ENCODE results near the gene KHSRP. TPM values are rescaled to one million over a fixed set of nuclear protein-coding genes. Genes with fewer than 3 reads are reported as not detected.

KHSRP gene, protein sequence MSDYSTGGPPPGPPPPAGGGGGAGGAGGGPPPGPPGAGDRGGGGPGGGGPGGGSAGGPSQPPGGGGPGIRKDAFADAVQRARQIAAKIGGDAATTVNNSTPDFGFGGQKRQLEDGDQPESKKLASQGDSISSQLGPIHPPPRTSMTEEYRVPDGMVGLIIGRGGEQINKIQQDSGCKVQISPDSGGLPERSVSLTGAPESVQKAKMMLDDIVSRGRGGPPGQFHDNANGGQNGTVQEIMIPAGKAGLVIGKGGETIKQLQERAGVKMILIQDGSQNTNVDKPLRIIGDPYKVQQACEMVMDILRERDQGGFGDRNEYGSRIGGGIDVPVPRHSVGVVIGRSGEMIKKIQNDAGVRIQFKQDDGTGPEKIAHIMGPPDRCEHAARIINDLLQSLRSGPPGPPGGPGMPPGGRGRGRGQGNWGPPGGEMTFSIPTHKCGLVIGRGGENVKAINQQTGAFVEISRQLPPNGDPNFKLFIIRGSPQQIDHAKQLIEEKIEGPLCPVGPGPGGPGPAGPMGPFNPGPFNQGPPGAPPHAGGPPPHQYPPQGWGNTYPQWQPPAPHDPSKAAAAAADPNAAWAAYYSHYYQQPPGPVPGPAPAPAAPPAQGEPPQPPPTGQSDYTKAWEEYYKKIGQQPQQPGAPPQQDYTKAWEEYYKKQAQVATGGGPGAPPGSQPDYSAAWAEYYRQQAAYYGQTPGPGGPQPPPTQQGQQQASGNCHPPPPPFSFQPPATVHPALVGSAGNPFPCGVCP
- 100 to 1,000 TPM; 363 to 380 TPM for total RNA-seq

DNA sequence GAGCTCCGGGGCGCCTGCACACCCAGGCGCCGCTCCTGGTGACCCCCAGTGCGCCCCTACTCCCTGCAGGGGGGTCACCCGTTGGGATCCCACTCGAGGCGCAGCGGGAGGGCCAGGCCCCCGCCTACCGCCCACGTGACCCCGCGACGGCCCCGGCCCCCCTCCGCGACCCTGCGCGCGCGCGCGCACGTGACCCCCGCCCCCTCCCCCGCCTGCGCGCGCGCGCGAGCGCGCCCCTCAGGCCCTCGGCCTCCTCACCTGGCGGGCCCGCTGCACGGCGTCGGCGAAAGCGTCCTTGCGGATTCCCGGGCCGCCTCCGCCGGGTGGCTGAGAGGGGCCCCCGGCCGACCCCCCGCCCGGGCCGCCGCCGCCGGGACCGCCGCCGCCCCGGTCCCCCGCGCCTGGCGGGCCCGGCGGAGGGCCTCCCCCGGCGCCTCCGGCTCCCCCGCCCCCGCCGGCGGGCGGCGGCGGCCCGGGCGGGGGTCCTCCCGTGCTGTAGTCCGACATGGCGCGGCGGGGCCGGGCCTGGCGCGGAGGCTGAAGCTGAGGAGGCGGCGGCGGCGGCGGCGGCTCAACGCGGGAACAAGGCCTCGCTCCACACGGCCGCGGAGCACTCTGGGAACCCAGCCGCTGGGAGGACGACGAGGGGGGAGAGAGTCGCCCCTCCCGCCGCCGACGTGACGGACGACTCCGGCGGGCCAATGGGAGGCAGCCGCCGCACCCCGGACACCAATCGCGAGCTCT is at the start of gene KHSRP:
Gene KHSRP, minus strand, starts transcription at position 617 of the 744 bp plus-strand sequence. Its CDS starts 110 bp downstream, at position 507.
- no peaks in the 10 kb centered on the region for H3K27me3 Mint-ChIP-seq
- H3K36me3 Mint-ChIP-seq (ENCODE audit: low read depth) = peaks cover 41% of the 10 kb centered on the region
- H3K4me1 Mint-ChIP-seq = peaks cover 31% of the 10 kb centered on the region
- H3K27ac Mint-ChIP-seq = peak within 1 kb of the TSS; percentile 98
- intact Hi-C loops (cut with DNase I, micrococcal nuclease) = loop anchor here (1.0 to 2.0 kb wide), 2 partner anchors 51 to 80 kb away; no protein-coding TSS in a partner anchor
- CTCF ChIA-PET = interaction anchor here (0.7 to 1.5 kb wide), 4 partner anchors 26 to 439 kb away, joined by 3 to 9 read pairs (median 4); partner anchors contain the start of gene ALKBH7
- peaks cover 3% of the 10 kb centered on the region for H3K9me3 Mint-ChIP-seq (ENCODE audit: low read depth)
- H3K4me3 Mint-ChIP-seq = peak within 1 kb of the TSS; percentile 82
- DNase-seq (peak; percentile 53), ATAC-seq (no peak)
- POLR2A ChIA-PET = interaction anchor here (0.6 to 1.3 kb wide), 9 partner anchors 30 to 753 kb away, joined by 3 to 13 read pairs (median 3); partner anchors contain the start of gene ALKBH7

DNA sequence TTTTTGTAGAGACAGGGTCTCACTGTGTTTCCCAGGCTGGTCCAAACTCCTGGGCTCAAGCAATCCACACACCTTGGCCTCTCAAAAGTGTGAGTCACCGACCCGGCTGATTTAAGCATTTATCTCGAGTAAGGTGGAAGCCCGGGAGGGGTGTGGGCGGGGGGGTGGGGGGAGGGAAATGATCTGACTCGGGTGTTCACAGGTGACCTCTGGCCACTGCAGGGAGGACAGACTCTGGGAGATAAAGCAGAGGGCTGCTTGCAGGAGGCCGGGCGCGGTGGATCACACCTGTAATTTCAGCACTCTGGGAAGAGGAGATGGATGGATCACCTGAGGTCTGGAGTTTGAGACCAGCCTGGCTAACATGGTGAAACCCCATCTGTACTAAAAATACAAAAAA is 49.0 kb upstream of the KHSRP start:
- CTCF ChIA-PET = no interaction called here
- Mint-ChIP-seq H3K27me3 (no peaks in the 10 kb centered on the region), H3K9me3 (ENCODE audit: low read depth) (no peaks in the 10 kb centered on the region), H3K36me3 (ENCODE audit: low read depth) (peaks cover 29% of the 10 kb centered on the region), H3K27ac (no peak overlapping the region), H3K4me3 (no peak overlapping the region), H3K4me1 (peaks cover 3% of the 10 kb centered on the region)
- DNase-seq = no peak
- POLR2A ChIA-PET = no interaction called here
- intact Hi-C loops (cut with DNase I, micrococcal nuclease) = no loop called here
- no peak for ATAC-seq

DNA sequence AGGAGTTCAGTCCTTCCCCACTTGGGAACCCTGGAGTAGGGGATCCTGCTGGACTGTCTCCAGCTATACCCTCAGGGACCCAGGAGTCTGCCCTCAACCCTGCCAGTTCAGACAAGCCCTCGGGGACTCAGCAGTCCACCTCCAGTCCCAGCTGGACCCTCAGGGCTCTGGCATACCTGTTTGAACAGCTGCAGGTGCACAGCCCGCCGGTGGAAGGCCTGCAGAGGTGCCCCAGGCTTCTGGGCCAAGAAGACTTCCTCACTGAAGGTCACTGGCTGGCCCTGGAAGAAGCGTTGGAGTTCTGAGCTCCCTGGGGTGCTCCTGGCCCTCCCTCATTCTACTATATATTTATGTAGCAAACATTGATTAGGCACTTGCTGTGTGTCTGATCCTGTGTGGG is 48.1 kb upstream of the KHSRP start:
- DNase-seq = no peak
- H3K36me3 Mint-ChIP-seq (ENCODE audit: low read depth) = peaks cover 35% of the 10 kb centered on the region
- ChIA-PET CTCF (interaction anchor here (0.6 kb wide), 1 partner anchor 38 kb away, joined by 4 read pairs; no protein-coding TSS in a partner anchor), POLR2A (no interaction called here)
- H3K9me3 Mint-ChIP-seq (ENCODE audit: low read depth) = no peaks in the 10 kb centered on the region
- no peak for ATAC-seq
- intact Hi-C loops (cut with DNase I, micrococcal nuclease) = no loop called here
- H3K27me3 Mint-ChIP-seq = no peaks in the 10 kb centered on the region
- H3K27ac Mint-ChIP-seq = no peak overlapping the region
- peaks cover 3% of the 10 kb centered on the region for H3K4me1 Mint-ChIP-seq
- H3K4me3 Mint-ChIP-seq = no peak overlapping the region

DNA sequence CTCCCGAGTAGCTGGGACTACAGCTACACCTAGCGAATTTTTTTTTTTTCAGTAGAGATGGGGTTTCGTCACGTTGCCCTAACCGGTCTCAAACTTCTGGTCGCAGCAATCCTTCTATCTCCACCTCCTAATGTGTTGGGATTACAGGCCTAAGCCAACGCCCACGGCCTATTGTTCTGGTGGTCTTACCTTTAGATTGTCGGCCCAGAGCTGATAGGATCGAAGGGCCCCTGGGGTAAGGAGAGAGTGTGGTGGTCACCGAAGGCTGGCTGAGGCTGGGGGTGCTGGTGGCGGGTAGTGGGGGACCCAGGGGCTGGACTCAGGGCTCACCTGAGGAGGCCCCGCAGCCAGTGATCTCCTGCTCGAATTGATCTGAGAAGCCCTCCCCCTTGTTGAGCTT is 46.5 kb upstream of the KHSRP start:
- no peaks in the 10 kb centered on the region for H3K27me3 Mint-ChIP-seq
- intact Hi-C loops (cut with DNase I, micrococcal nuclease) = no loop called here
- H3K36me3 Mint-ChIP-seq (ENCODE audit: low read depth) = peaks cover 33% of the 10 kb centered on the region
- H3K4me3 Mint-ChIP-seq = no peak overlapping the region
- POLR2A ChIA-PET = interaction anchor here (0.5 kb wide), 1 partner anchor 107 kb away, joined by 3 read pairs; no protein-coding TSS in a partner anchor
- H3K27ac Mint-ChIP-seq = no peak overlapping the region
- DNase-seq (no peak), ATAC-seq (no peak)
- no peaks in the 10 kb centered on the region for H3K9me3 Mint-ChIP-seq (ENCODE audit: low read depth)
- CTCF ChIA-PET = no interaction called here
- H3K4me1 Mint-ChIP-seq = peaks cover 3% of the 10 kb centered on the region

DNA sequence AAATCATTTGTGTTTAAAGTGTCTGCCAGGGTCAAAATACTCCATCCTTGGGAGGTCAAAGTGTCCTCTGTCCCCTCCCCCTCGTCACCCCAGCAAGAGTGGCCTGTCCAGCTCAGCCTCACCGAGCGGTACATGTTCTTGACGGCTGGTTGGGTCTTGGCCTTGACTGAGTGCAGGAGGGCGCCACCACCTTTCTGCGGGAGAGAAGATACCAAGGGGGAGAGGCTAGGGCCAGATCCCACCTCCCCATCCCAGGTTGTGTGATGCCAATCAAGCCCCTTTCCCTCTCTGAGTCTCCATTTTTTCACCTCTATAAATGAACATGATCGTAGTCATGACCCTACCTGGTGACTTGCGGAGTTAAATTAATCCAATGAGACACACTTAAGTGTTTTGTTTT is 45.6 kb upstream of the KHSRP start:
- Mint-ChIP-seq H3K36me3 (ENCODE audit: low read depth) (peaks cover 29% of the 10 kb centered on the region), H3K9me3 (ENCODE audit: low read depth) (no peaks in the 10 kb centered on the region), H3K27ac (no peak overlapping the region), H3K4me3 (no peak overlapping the region), H3K4me1 (peaks cover 3% of the 10 kb centered on the region), H3K27me3 (no peaks in the 10 kb centered on the region)
- intact Hi-C loops (cut with DNase I, micrococcal nuclease) = no loop called here
- ATAC-seq (no peak), DNase-seq (no peak)
- POLR2A ChIA-PET = interaction anchor here (0.7 kb wide), 1 partner anchor 232 kb away, joined by 3 read pairs; no protein-coding TSS in a partner anchor
- CTCF ChIA-PET = no interaction called here

DNA sequence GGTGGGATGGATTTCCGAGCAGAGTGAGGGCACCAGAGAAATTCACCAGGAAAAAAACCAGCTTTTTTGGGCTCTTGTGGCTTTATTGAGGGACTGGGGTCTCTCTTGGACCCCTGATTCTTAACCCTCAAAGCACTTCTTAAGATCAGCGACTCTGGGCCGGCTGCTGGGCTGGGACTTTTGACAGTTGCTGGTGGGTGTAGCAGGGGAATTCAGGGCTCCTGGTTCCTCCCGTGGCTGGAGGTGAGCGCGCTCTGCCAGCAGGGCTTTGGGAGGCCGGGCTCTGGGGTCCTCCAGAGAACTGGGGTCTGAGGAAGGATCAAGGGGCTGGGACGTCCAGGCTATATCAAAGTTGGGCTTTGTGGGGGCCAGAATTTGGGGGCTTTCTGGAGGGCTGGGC is 42.8 kb upstream of the KHSRP start:
- POLR2A ChIA-PET = no interaction called here
- ATAC-seq (no peak), DNase-seq (no peak)
- Mint-ChIP-seq H3K36me3 (ENCODE audit: low read depth) (peaks cover 19% of the 10 kb centered on the region), H3K4me1 (peaks cover 9% of the 10 kb centered on the region), H3K4me3 (no peak overlapping the region), H3K9me3 (ENCODE audit: low read depth) (no peaks in the 10 kb centered on the region), H3K27ac (no peak overlapping the region), H3K27me3 (no peaks in the 10 kb centered on the region)
- CTCF ChIA-PET = interaction anchor here (1.3 kb wide), 1 partner anchor 15 kb away, joined by 4 read pairs; no protein-coding TSS in a partner anchor
- intact Hi-C loops (cut with DNase I, micrococcal nuclease) = no loop called here

DNA sequence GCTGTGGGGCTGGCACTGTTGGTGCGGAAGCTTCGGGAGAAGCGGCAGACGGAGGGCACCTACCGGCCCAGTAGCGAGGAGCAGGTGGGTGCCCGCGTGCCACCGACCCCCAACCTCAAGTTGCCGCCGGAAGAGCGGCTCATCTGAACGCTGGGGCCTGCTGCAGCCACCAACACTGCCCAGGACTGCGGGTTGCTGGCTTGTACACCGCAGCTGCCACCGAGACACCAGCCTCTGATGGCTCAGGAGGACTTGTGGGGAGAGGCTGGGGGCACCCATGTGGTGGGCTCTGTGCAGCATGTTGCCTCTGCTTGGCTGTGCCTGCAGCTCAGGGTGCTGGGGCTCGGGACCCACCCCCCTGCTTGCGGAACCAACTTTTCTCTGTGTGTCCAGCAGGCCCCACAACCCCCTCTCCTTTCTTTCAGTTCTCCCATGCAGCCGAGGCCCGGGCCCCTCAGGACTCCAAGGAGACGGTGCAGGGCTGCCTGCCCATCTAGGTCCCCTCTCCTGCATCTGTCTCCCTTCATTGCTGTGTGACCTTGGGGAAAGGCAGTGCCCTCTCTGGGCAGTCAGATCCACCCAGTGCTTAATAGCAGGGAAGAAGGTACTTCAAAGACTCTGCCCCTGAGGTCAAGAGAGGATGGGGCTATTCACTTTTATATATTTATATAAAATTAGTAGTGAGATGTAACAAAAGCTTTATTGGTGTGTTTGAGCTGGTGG is 42.1 kb upstream of the KHSRP start:
- POLR2A ChIA-PET = no interaction called here
- ATAC-seq = no peak

DNA sequence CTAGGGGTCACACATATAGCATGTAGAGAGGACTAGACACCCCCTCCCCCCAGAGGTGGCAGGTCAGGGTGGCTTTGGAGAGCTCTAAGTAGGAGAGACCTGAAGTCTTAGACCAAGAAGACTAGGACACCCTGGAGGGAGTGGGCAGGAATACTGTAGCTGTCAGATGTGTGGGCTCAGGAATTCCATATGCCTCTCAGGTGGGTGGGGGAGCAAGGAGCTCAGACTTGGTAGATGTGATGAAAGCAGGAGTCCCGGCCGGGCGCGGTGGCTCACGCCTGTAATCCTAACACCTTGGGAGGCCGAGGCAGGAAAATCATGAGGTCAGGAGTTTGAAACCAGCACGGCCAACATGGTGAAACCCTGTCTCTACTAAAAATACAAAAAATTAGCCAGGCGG is 41.1 kb upstream of the KHSRP start:
- peaks cover 9% of the 10 kb centered on the region for H3K4me1 Mint-ChIP-seq
- ChIA-PET POLR2A (interaction anchor here (0.6 kb wide), 1 partner anchor 127 kb away, joined by 4 read pairs; no protein-coding TSS in a partner anchor), CTCF (no interaction called here)
- DNase-seq (no peak), ATAC-seq (no peak)
- no peak overlapping the region for H3K4me3 Mint-ChIP-seq
- H3K9me3 Mint-ChIP-seq (ENCODE audit: low read depth) = no peaks in the 10 kb centered on the region
- no peaks in the 10 kb centered on the region for H3K27me3 Mint-ChIP-seq
- no peak overlapping the region for H3K27ac Mint-ChIP-seq
- intact Hi-C loops (cut with DNase I, micrococcal nuclease) = no loop called here
- peaks cover 17% of the 10 kb centered on the region for H3K36me3 Mint-ChIP-seq (ENCODE audit: low read depth)

More for the DNA sequence above, 42.1 kb upstream of the KHSRP start:
- CTCF ChIA-PET = interaction anchor here (1.1 to 1.3 kb wide), 2 partner anchors 15 to 56 kb away, joined by 3 to 4 read pairs; no protein-coding TSS in a partner anchor
- intact Hi-C loops (cut with DNase I, micrococcal nuclease) = no loop called here
- no peak overlapping the region for H3K4me3 Mint-ChIP-seq
- H3K36me3 Mint-ChIP-seq (ENCODE audit: low read depth) = peaks cover 19% of the 10 kb centered on the region
- no peak for DNase-seq
- no peaks in the 10 kb centered on the region for H3K27me3 Mint-ChIP-seq
- peaks cover 9% of the 10 kb centered on the region for H3K4me1 Mint-ChIP-seq
- no peak overlapping the region for H3K27ac Mint-ChIP-seq
- H3K9me3 Mint-ChIP-seq (ENCODE audit: low read depth) = no peaks in the 10 kb centered on the region

DNA sequence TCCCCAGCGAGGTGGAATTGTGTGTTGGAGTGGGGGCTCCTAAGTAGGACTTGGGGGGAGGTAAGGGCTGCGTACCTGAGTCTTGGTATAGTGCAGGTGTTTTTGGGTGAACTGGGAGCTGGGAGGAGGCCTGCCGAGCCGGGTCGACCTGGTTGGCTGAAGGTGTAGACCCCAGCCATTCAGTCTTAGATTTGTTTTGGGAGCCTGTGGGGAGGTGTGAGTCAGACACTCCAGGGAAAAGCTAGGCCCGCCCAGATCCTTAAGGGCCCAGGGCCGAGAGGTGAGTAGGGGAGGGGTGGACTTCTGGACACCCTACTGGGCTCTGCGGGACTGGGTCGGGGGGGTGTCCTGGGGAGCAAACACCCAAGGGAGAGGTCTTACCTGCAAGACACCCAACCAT is 40.4 kb upstream of the KHSRP start:
- intact Hi-C loops (cut with DNase I, micrococcal nuclease) = no loop called here
- Mint-ChIP-seq H3K27ac (peak overlapping the region; percentile 17), H3K36me3 (ENCODE audit: low read depth) (peaks cover 13% of the 10 kb centered on the region), H3K4me3 (no peak overlapping the region), H3K27me3 (no peaks in the 10 kb centered on the region), H3K9me3 (ENCODE audit: low read depth) (no peaks in the 10 kb centered on the region), H3K4me1 (peaks cover 11% of the 10 kb centered on the region)
- no peak for DNase-seq
- ChIA-PET POLR2A (no interaction called here), CTCF (interaction anchor here (0.5 kb wide), 1 partner anchor 916 kb away, joined by 3 read pairs; no protein-coding TSS in a partner anchor)
- ATAC-seq = no peak

DNA sequence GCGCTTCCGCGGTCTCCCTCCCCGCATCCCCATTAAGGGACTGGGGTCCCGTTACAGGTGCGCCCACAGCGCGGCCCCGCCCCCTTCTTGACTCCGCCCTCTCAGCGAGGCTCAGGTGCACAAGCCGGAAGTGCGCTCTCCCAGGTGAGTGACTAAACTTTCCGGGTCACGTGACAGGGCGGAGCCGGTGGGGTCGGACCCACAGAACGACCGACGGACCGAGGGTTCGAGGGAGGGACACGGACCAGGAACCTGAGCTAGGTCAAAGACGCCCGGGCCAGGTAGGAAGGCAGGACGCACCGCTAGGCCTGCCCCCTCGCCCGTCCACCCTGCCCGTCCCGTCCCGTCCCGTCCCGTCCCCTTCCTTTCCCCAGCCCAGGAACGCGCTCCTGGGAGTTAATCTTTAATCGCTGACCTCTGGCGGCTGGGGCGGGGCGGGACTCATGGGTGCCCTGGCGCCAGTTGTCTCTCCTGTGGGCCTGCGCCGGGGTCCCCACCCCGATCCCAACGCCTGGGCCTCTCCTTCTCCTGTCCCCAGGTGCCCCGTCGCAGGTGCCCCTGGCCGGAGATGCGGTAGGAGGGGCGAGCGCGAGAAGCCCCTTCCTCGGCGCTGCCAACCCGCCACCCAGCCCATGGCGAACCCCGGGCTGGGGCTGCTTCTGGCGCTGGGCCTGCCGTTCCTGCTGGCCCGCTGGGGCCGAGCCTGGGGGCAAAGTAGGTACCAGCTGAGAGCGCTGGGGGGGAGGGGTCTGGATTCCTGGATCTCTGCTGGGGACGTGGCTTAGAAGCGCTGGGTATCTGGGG is 39.7 kb upstream of the KHSRP start, which contains the start of gene CRB3:
Gene CRB3, plus strand, starts transcription at position 202 of the 804 bp plus-strand sequence. Its CDS starts 431 bp downstream, at position 633.
- peak; percentile 59 for DNase-seq
- no peaks in the 10 kb centered on the region for H3K27me3 Mint-ChIP-seq
- no peaks in the 10 kb centered on the region for H3K9me3 Mint-ChIP-seq (ENCODE audit: low read depth)
- H3K4me3 Mint-ChIP-seq = peak within 1 kb of the TSS; percentile 41
- no peak for ATAC-seq
- H3K27ac Mint-ChIP-seq = peak within 1 kb of the TSS; percentile 17
- intact Hi-C loops (cut with DNase I, micrococcal nuclease) = loop anchor here (5.0 kb wide), 2 partner anchors 38 to 637 kb away; partner anchors contain the start of gene TUBB4A (in 1 of the 2)
- peaks cover 12% of the 10 kb centered on the region for H3K4me1 Mint-ChIP-seq
- peaks cover 8% of the 10 kb centered on the region for H3K36me3 Mint-ChIP-seq (ENCODE audit: low read depth)
- CTCF ChIA-PET = interaction anchor here (0.5 kb wide), 1 partner anchor 917 kb away, joined by 3 read pairs; no protein-coding TSS in a partner anchor
- POLR2A ChIA-PET = no interaction called here

Data from activated CD4-positive, alpha-beta T cell treated with anti-CD3 and anti-CD28 coated beads for 36 hours (primary cell).